ENCODE data around the gene MALT1. TPM values are rescaled to one million over a fixed set of nuclear protein-coding genes. Genes with fewer than 3 reads are reported as not detected.

The MALT1 gene
- total RNA-seq, 5 donors from 2014 or later (not counting 1 experiment from before 2014, with no cell fraction given): 54.5 to 83.2 (median 69.5) TPM

DNA sequence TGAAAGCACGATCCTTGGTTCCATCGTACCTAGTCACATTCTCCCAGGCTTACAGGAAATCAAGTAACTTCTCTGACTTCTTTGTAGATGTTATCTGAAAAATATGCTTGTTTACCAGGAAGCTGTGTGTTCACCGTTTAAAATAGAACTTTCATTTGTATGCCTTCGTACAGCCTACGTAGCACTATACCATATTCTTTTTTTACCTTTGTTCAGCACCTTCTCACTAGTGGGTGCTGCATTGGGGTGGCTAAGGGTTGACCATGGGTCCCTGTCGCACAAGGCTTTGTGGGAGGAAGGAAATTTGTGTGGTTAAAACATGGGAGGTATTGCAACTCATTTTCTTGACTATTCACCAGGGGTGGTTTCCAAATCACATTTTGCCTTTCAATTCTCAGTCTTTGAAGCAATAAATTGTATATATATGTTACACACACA is 16.6 kb downstream of the MALT1 start:
- H3K27ac ChIP-seq (ENCODE audit: low read length): peak overlapping the region; percentile 84
- no peaks in the 10 kb centered on the region for H3K9me3 ChIP-seq
- peak; percentile 28 to 91 (median 73) for DNase-seq
- ATAC-seq (replicated peaks in 1 of 4): peak; percentile 89 to 96 (median 91)
- H3K27ac Mint-ChIP-seq: peak overlapping the region; percentile 99
- peaks cover 60% of the 10 kb centered on the region for H3K36me3 Mint-ChIP-seq
- H3K36me3 ChIP-seq (ENCODE audit: control insufficient read depth in 2 of 2, extremely low read depth in 1 of 2, insufficient read depth in 1 of 2, low read length in 1 of 2): peaks cover 0 to 46% of the 10 kb centered on the region in 2 donors
- H3K9me3 Mint-ChIP-seq: no peaks in the 10 kb centered on the region
- peaks cover 71 to 86% (median 81%) of the 10 kb centered on the region in 3 donors for H3K4me1 Mint-ChIP-seq
- no CpG with 5 or more reads among the region's 6 CpGs for WGBS (ENCODE audit: insufficient coverage)
- POLR2A ChIA-PET: interaction anchor here (0.6 to 1.6 kb wide), 5 partner anchors 10 to 143 kb away, joined by 3 to 8 read pairs (median 4); no protein-coding TSS in a partner anchor
- H3K27me3 ChIP-seq (replicated peaks in 1 of 2; ENCODE audit: control insufficient read depth in 2 of 2, extremely low read depth in 1 of 2, insufficient read depth in 2 of 2, low read length in 1 of 2): no peaks in the 10 kb centered on the region
- H3K4me3 Mint-ChIP-seq: peak overlapping the region; percentile 43 to 79 (median 77)
- H3K27me3 Mint-ChIP-seq: no peaks in the 10 kb centered on the region
- CTCF ChIA-PET: interaction anchor here in 1 of 2 donors (0.7 to 2.0 kb wide), 5 partner anchors 10 to 158 kb away, joined by 3 to 20 read pairs (median 3); partner anchors contain the start of gene MALT1
- peaks cover 53 to 54% of the 10 kb centered on the region in 2 experiments for H3K4me1 ChIP-seq (ENCODE audit: control insufficient read depth in 1 of 2, extremely low read depth in 1 of 2, insufficient read depth in 2 of 2, low read length in 2 of 2)
- H3K4me3 ChIP-seq (ENCODE audit: control insufficient read depth in 1 of 2, extremely low read depth in 1 of 2, low read length in 1 of 2): peak overlapping the region in 1 of 2 donors; percentile 14

DNA sequence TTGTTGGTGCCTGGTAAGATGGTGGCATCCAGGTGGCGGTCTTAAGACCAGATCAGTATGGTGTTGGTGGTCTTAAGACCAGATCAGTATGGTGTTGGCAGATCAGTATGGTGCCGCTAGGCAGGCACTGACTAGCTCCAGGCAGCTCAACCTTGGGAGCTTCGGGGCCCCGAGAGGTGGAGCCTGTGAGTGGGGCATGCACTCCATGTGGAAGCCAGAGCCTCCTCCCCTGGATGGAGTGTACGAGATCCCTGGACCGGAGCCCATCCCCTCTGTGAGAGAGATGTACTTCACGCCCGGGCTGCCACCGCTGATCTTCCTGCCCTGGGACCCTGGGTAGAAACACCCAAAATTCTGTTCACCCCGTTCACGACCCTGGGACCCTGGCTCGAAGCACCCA is 19.0 kb downstream of the MALT1 start:
- Mint-ChIP-seq H3K4me1 (peaks cover 91 to 95% (median 94%) of the 10 kb centered on the region in 3 donors), H3K36me3 (peaks cover 53% of the 10 kb centered on the region), H3K27ac (peak overlapping the region; percentile 99), H3K27me3 (no peaks in the 10 kb centered on the region), H3K4me3 (peak overlapping the region in 1 of 3 donors; percentile 58), H3K9me3 (no peaks in the 10 kb centered on the region)
- Histone ChIP-seq H3K4me1 (ENCODE audit: control insufficient read depth in 1 of 2, extremely low read depth in 1 of 2, insufficient read depth in 2 of 2, low read length in 2 of 2) (peaks cover 54 to 67% of the 10 kb centered on the region in 2 experiments), H3K27me3 (replicated peaks in 1 of 2; ENCODE audit: control insufficient read depth in 2 of 2, extremely low read depth in 1 of 2, insufficient read depth in 2 of 2, low read length in 1 of 2) (no peaks in the 10 kb centered on the region), H3K4me3 (ENCODE audit: control insufficient read depth in 1 of 2, extremely low read depth in 1 of 2, low read length in 1 of 2) (no peak overlapping the region), H3K27ac (ENCODE audit: low read length) (no peak overlapping the region), H3K36me3 (ENCODE audit: control insufficient read depth in 2 of 2, extremely low read depth in 1 of 2, insufficient read depth in 1 of 2, low read length in 1 of 2) (peaks cover 0 to 31% of the 10 kb centered on the region in 2 donors), H3K9me3 (no peaks in the 10 kb centered on the region)
- ChIA-PET POLR2A (interaction anchor here (0.5 to 0.9 kb wide), 3 partner anchors 18 to 28 kb away, joined by 3 to 4 read pairs (median 4); no protein-coding TSS in a partner anchor), CTCF (interaction anchor here (0.6 to 1.4 kb wide), 2 partner anchors 32 to 74 kb away, joined by 3 to 4 read pairs; no protein-coding TSS in a partner anchor)
- DNase-seq: no peak
- 98% methylated on average over 12 of the region's 12 CpGs for WGBS (ENCODE audit: insufficient coverage)
- no peak for ATAC-seq (replicated peaks in 1 of 4)

DNA sequence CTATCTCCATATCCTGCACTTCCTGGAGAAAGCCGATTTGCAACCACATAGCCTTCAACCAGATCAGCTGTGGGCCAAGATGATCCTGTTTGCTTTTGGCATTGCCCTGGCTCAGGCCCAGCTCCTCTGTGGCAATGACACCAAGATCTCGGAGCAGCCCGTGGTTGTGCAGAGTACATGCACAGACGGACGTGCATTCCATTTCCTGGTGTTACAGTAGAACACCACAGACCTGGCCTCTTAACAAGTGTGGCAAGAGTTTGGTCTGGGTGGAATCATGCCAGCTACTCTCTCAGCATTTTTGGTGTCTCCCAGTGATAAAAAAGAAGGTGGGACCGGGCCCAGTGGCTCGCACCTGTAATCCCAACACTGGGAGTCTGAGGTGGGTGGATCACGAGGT is 20.0 kb downstream of the MALT1 start:
- ChIA-PET CTCF (interaction anchor here in 1 of 2 donors (0.5 to 0.8 kb wide), 2 partner anchors 19 to 20 kb away, joined by 3 to 4 read pairs; partner anchors contain the start of gene MALT1), POLR2A (interaction anchor here in 1 of 2 donors (0.6 kb wide), 1 partner anchor 27 kb away, joined by 3 read pairs; no protein-coding TSS in a partner anchor)
- peak overlapping the region in 1 of 3 donors; percentile 58 for H3K4me3 Mint-ChIP-seq
- WGBS (ENCODE audit: insufficient coverage): 69% methylated on average over 5 of the region's 8 CpGs
- H3K4me1 ChIP-seq (ENCODE audit: control insufficient read depth in 1 of 2, extremely low read depth in 1 of 2, insufficient read depth in 2 of 2, low read length in 2 of 2): peaks cover 53 to 64% of the 10 kb centered on the region in 2 experiments
- H3K27me3 Mint-ChIP-seq: no peaks in the 10 kb centered on the region
- H3K27ac Mint-ChIP-seq: peak overlapping the region; percentile 77 to 86
- no peak for DNase-seq
- H3K27me3 ChIP-seq (replicated peaks in 1 of 2; ENCODE audit: control insufficient read depth in 2 of 2, extremely low read depth in 1 of 2, insufficient read depth in 2 of 2, low read length in 1 of 2): no peaks in the 10 kb centered on the region
- ATAC-seq (replicated peaks in 1 of 4): no peak
- no peaks in the 10 kb centered on the region for H3K9me3 Mint-ChIP-seq
- no peak overlapping the region for H3K4me3 ChIP-seq (ENCODE audit: control insufficient read depth in 1 of 2, extremely low read depth in 1 of 2, low read length in 1 of 2)
- H3K36me3 Mint-ChIP-seq: peaks cover 55% of the 10 kb centered on the region
- H3K9me3 ChIP-seq: no peaks in the 10 kb centered on the region
- no peak overlapping the region for H3K27ac ChIP-seq (ENCODE audit: low read length)
- peaks cover 92 to 93% (median 93%) of the 10 kb centered on the region in 3 donors for H3K4me1 Mint-ChIP-seq
- peaks cover 0 to 28% of the 10 kb centered on the region in 2 donors for H3K36me3 ChIP-seq (ENCODE audit: control insufficient read depth in 2 of 2, extremely low read depth in 1 of 2, insufficient read depth in 1 of 2, low read length in 1 of 2)

DNA sequence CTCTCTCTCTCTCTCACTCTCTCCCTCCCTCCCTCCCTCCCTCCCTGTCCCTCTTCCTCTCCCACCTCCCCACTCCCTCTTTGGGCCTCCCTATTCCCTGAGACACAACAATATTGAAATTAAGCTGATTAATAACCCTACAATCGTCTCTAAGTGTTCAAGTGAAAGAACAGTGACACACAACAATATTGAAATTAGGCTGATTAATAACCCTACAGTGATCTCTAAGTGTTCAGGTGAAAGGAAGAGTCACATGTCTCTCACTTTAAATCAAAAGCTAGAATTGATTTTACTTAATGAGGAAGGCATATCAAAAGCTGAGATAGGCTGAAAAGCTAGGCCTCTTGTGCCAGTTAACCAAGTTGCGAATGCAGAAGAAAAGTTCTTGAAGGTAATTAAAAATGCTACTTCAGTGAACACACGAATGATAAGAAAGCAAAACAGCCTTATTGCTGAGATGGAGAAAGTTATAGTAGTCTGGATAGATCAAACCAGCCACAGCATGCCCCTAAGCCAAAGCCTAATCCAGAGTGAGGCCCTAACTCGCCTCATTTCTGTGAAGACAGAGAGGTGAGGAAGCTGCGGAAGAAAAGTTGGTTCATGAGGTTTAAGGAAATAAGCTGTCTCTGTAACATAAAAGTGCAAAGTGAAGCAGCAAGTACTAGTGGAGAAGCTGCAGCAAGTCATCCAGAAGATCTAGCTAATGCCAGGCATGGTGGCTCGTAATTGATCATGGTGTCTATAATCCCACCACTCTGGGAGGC is 21.3 kb downstream of the MALT1 start:
- peaks cover 58% of the 10 kb centered on the region for H3K36me3 Mint-ChIP-seq
- Histone ChIP-seq H3K27me3 (replicated peaks in 1 of 2; ENCODE audit: control insufficient read depth in 2 of 2, extremely low read depth in 1 of 2, insufficient read depth in 2 of 2, low read length in 1 of 2) (no peaks in the 10 kb centered on the region), H3K4me1 (ENCODE audit: control insufficient read depth in 1 of 2, extremely low read depth in 1 of 2, insufficient read depth in 2 of 2, low read length in 2 of 2) (peaks cover 46 to 64% of the 10 kb centered on the region in 2 experiments), H3K9me3 (no peaks in the 10 kb centered on the region), H3K4me3 (ENCODE audit: control insufficient read depth in 1 of 2, extremely low read depth in 1 of 2, low read length in 1 of 2) (no peak overlapping the region), H3K27ac (ENCODE audit: low read length) (peak overlapping the region; percentile 63), H3K36me3 (ENCODE audit: control insufficient read depth in 2 of 2, extremely low read depth in 1 of 2, insufficient read depth in 1 of 2, low read length in 1 of 2) (peaks cover 0 to 36% of the 10 kb centered on the region in 2 donors)
- POLR2A ChIA-PET: interaction anchor here (0.6 to 1.5 kb wide), 5 partner anchors 15 to 204 kb away, joined by 4 to 13 read pairs (median 6); no protein-coding TSS in a partner anchor
- peak overlapping the region; percentile 10 to 58 (median 28) for H3K4me3 Mint-ChIP-seq
- CTCF ChIA-PET: interaction anchor here (0.6 to 1.1 kb wide), 11 partner anchors 9 to 443 kb away, joined by 3 to 5 read pairs (median 3); partner anchors contain the start of gene MALT1 (in 1 of the 2)
- peak overlapping the region; percentile 86 to 94 for H3K27ac Mint-ChIP-seq
- ATAC-seq (replicated peaks in 1 of 4) (peak; percentile 29 to 55 (median 36)), DNase-seq (peak in 14 of 35 experiments; percentile 10 to 53 (median 23))
- no peaks in the 10 kb centered on the region for H3K9me3 Mint-ChIP-seq
- H3K4me1 Mint-ChIP-seq: peaks cover 78 to 93% (median 92%) of the 10 kb centered on the region in 3 donors
- H3K27me3 Mint-ChIP-seq: no peaks in the 10 kb centered on the region
- WGBS (ENCODE audit: insufficient coverage): no CpG with 5 or more reads among the region's 6 CpGs

DNA sequence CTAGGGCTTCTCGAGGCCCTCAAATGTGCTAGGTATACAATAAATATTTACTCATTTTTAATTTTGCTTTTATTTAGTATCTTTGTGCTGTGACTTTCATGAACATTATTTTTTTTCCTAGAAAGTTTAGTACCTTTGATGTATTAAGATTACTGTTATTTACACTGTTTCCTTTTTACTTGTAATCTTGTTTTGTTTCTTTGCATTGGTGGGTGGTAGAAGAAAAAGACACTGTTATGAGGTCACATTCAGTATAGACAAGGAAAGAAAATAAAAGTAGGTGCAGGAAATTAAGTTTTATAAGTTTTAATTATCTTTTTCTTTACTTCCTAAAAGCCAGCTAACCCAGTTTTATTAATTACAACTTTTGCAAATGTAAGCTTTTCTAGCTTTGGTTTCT is 23.0 kb downstream of the MALT1 start:
- no CpG with 5 or more reads among the region's 1 CpG for WGBS (ENCODE audit: insufficient coverage)

More for the DNA sequence above, 23.0 kb downstream of the MALT1 start:
- H3K4me3 ChIP-seq (ENCODE audit: control insufficient read depth in 1 of 2, extremely low read depth in 1 of 2, low read length in 1 of 2): no peak overlapping the region
- H3K36me3 Mint-ChIP-seq: peaks cover 54% of the 10 kb centered on the region
- no peak for ATAC-seq (replicated peaks in 1 of 4)
- H3K4me3 Mint-ChIP-seq: peak overlapping the region in 1 of 3 donors; percentile 38
- ChIA-PET CTCF (no interaction called here), POLR2A (interaction anchor here in 1 of 2 donors (1.4 kb wide), 1 partner anchor 23 kb away, joined by 3 read pairs; the partner anchor contains the start of gene MALT1)
- no peaks in the 10 kb centered on the region for H3K27me3 ChIP-seq (replicated peaks in 1 of 2; ENCODE audit: control insufficient read depth in 2 of 2, extremely low read depth in 1 of 2, insufficient read depth in 2 of 2, low read length in 1 of 2)
- no peak for DNase-seq
- peaks cover 0 to 49% of the 10 kb centered on the region in 2 donors for H3K36me3 ChIP-seq (ENCODE audit: control insufficient read depth in 2 of 2, extremely low read depth in 1 of 2, insufficient read depth in 1 of 2, low read length in 1 of 2)
- H3K9me3 Mint-ChIP-seq: no peaks in the 10 kb centered on the region
- H3K27me3 Mint-ChIP-seq: no peaks in the 10 kb centered on the region
- H3K27ac ChIP-seq (ENCODE audit: low read length): no peak overlapping the region
- peaks cover 65 to 81% (median 80%) of the 10 kb centered on the region in 3 donors for H3K4me1 Mint-ChIP-seq
- H3K4me1 ChIP-seq (ENCODE audit: control insufficient read depth in 1 of 2, extremely low read depth in 1 of 2, insufficient read depth in 2 of 2, low read length in 2 of 2): peaks cover 39 to 64% of the 10 kb centered on the region in 2 experiments
- H3K9me3 ChIP-seq: no peaks in the 10 kb centered on the region
- H3K27ac Mint-ChIP-seq: peak overlapping the region in 1 of 2 donors; percentile 78
